AG08396 (cell line): ENCODE data around the gene NPPB.

Experiments used
- DNase-seq: peaks from one replicate; pipeline ENCODE4 v3.0.0; 2012; ENCODE audit warnings: low spot score, mixed read lengths

The NPPB gene

DNA sequence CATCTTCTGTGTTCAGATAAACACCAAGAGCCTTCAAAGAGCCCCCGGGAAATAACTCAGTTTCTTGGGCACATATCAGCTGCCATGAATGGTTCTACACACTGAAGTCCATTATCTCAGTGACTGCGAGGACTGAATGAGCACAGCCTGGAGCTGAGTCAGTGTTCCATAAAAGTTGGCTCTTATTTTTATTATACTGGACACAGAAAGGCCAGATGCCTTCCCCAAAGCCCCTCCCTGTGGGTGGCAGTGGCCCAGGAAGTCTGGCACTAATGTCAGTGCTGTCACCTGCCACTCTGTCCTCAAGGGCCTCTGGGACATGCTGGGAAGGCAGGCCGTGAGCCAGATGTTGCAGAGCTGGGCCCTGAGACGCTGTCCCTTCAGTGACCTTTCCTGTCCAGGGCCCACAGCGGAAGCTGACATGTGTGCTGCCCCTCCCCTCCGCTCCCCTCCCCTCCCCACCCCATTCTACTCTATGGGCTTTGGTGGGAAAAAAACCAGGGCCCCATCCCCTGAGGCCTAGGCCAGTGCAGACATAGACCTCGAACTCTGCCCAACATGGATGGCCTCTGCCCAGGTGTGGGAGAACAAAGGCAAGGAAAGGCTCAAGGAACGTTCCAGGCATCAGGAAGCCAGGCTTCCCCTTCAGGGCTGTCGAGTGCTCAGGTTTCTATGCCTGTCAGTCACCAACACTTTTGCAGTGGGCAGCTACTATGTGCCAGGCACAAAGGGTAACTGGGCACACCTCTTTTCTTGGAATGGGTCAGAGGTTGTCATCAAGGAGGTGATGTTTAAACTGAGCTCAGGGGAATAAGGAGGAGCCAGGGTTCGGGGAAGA lies 22.4 kb upstream of the NPPB start:
- no peak for DNase-seq

DNA sequence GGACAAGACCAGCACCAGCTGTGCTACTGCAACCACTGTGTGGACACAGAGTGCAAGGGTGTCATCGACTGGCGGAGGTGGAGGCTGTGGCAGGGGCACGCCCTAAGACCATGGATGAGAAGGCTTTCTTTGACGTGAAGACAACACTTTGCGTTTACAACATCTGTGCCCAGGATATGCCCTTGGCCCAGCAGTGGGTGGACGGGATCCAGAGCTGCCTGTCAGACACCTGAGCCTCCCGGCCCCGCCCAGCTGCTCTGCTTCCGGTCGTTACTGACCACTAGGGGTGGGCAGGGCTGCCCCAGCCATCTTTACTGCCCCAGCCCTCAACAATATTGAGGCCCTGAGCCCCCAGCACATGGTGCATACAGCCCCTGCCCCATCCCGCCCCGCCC lies 21.4 kb upstream of the NPPB start:
- no peak for DNase-seq

DNA sequence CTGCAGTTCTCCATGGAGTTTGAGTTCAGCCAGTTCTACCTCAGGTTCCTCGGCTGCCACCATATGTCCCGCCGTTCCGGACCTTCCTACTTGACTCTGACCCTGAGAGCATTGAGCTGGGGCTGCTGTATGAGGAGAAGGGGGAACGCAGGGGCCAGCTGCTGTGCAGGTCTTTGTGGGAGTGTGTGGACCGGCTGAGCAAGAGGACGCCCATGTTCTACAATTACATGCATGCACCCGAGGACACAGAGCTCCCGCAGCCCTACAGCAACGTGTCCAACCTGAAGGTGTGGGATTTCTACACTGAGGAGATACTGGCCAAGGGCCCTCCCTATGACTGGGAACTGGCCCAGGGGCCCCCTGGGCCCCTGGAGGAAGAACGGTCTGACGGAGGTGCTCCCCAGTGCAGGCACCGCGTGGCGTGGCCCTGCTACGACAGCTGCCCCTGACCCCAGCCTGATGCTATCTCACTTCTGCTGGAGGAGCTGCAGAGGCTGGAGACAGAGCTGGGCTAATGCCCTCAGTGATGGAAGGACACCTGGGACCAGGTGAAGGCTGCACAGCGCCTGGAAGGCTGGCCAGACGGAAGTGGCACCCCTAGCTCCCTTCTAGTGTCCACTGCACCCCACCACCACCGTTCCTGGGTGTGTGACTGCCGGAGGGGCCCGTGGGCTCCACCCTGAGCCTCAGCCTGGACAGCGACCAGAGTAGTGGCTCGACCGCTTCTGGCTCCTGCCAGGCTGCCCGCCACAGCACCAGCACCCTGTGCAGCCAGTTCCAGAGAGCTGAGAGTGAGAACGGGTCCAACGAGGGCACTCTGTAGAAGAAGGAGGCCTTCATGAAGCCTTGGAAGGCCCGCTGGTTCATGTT lies 20.8 kb upstream of the NPPB start:
- DNase-seq, result no peak

DNA sequence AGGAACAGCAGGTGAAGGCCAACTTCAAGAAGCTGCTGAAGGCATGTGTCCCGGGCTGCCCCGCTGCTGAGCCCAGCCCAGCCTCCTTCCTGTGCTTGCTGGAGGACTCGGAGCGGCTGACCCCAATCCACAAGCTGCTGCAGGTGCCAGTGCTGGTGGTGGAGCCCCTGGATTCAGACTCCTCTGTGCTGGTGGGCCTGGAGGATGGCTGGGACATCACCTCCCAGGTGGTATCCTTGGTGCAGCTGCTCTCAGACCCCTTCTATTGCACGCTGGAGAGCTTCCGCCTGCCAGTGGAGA lies 20.1 kb upstream of the NPPB start:
- no peak for DNase-seq

DNA sequence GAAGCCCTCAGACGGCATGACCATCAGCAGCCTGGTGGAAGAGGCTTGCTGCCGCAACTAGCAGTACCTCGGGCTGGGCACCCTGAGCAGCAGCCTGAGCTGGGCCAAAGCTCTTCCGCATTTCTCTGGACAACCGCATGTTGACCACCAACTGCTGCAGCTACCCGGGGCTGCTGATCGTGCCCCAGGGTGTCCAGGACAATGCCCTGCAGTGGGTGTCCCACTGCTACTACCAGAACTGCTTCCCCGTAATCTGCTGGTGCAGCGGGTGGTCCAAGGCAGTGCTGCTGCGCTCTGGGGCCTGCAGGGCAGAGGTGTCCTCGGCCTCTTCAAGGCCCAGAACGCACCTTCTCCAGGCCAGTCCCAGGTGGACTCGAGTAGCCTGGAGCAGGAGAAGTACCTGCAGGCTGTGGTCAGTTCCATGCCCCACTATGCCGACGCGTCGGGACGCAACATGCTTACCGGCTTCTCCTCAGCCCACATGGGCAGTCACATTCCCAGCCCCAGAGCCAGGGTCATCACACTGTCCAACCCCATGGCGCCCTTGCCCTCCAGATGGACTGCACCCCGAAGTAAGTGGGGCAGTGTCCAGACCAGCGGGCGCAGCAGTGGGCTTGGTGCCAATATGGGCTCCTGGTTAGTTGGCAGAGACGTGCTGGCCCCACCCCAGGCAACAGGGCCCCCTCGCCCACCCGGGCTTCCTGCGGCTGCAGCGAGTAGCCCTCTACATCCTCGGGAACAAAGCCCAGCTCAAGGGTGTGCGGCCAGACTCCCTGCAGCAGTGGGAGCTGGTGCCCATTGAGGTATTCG lies 19.5 kb upstream of the NPPB start:
- DNase-seq, result no peak

DNA sequence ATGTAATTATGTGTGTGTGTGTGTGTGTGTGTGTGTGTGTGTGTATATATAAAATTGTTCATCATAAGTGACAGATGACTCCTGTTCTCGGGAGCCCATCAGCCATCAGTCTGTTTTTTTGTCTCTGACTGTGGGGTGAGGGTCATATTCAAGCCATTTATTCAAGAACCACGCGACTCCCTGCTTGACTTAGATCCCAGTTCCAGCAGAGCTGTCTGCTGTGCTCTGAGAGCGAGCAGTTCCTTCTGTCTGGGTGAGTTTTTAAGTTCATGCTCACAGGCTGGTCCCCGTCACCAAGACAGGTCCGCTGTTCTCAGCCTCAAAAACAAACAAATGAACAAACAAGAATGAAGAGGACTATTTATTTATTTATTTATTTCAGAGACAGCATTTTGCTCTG lies 18.3 kb upstream of the NPPB start:
- DNase-seq, result no peak

DNA sequence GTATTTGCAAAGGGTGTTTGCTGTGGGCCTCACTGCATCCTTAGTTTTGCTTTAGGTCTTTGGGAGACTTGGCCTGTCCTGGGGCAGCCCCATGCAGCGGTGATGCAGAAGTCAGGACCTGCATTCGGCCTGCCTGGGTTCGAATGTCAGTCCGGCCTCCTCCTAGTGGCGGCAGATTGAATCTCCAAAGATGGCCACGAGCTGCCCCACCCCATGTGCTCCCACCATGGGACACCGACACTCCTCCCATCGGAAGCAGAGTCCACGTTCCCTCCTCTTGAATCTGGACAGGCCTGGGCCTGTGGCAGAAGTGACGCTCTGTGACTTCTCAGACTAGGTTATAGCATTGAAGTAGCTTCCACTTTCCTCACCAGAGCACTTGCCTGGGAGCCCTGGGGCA lies 16.3 kb upstream of the NPPB start:
- no peak for DNase-seq

DNA sequence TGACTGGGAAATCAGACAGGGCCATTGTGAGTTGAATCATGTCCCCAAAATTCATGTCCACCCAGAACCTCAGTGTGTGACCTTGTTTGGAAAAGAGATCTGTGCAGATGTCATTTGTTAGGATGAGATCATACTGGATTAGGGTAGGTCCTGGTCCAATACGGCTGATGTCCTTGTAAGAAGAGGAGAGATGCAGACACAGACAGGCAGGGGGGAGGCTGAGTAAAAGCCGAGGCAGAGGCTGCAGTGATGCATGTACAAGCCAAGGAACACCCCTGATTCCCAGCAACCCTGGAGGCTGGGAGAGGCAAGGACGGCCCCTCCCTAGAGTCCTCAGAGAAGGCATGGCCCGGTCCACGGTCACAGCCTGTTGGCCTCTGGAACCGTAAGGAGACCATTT lies 15.9 kb upstream of the NPPB start:
- no peak for DNase-seq

DNA sequence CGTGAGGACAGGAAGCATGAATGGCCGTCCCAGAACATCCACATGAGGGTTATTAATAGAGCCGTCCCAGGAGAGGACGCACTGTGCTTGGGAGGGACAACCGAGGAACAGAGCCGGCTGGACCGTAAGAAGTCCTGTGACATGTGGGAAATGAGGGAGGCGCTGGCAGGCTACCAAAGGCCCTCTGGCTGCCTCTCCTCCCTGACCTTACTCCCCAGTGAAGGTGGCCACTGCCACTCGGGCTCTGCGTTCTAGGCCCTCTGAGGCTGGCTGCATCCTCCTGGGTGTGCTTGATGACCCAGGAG lies 15.5 kb upstream of the NPPB start:
- DNase-seq, result no peak

DNA sequence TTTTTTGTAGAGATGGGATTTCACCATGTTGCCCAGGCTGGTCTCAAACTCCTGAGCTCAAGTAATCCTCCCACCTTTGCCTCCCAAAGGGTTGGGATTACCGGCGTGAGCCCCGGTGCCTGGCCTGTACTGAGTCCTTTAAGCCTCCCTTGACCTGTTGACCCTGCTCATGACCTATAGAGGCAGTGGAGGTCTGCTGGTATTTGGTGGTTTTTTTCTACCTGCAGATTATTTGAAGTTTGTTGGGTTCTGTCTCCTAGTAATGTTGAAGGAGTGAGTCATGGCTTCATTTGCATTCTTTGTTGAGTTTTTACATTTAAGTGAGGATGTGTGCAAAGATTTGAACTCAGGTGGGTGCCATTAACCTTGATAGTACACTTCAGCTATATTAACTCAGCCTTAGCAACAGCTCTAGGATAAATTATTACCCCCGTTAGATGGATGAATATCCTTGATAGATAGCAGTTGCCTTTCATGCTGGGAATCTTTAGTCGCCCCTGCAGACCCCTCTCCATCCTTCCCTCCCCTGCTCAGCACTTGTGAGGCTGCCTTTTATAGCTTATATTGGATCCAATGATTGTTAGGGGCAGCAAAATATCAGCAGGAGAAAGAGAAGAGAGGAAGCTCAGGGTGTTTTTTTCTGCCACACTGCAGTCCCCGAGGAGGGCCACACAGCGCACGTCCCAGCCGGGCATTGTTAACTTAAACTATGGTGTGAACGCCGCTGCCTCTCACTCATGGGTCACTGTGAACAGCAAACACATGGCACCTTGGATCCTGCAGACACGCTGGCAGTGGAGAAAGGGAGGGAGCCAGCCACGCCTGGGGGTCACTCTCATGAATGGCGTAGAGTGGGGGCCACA lies 14.9 kb upstream of the NPPB start:
- DNase-seq, result no peak

DNA sequence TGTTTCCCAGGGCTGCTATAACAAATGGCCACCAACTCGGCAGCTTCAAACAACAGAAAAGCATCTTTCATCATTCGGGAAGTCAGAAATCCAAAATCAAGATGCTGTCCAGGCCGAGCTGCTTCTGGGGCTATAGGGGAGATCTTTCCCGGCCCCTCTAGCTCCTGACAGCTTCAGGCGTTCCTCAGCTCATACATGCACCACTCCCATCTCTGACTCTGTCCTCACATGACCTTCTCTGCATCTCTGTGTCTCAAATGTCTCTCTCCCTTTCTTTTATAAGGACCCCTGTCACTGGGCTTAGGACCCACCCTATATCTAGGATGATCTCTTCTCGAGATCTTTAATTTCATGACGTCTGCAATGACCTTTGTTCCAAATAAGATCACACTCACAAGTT lies 13.8 kb upstream of the NPPB start:
- no peak for DNase-seq

DNA sequence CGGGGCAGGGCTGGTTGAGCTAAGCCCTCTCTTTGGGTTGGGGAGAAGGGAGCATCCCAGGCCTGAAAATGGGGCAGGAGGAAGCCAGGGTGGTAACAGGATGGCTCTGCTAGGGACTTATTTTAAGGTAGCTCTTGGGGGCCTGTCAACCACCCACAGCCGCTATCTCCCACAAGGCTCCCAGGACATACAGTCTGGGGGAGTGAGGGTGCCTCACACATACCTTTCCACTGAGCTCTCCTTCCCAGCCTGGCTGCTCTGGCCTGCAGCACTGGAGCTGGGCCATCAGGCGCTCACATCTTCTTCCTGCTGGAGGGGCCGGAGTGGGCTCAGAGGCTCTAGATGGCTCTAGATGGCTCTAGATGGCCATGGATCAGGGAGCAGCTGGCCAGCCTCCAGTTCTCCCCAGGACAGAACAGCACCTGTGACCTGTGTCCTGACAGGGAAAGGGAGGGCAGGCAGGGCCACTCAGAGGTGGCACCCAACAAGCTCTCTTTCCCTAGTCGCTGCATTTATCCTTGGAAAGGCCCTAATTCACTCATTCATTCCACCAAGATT lies 11.0 kb upstream of the NPPB start:
- DNase-seq, result no peak

DNA sequence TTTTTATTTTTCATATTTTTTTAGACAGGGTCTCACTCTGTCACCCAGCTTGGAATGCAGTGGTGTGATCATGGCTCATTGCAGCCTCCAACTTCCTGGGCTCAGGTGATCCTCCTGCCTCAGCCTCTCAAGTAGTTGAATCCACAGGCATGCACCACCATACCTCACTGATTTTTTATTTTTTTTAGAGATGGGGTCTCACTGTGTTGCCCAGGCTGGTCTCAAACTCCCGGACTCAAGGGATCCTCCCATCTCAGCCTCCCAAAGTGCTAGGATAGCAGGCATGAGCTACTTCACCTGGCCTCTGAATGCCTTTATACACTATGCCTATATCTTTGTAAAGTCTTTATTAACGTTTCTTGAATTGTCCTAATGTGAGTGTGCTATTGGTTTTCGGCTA lies 10.4 kb upstream of the NPPB start:
- no peak for DNase-seq

DNA sequence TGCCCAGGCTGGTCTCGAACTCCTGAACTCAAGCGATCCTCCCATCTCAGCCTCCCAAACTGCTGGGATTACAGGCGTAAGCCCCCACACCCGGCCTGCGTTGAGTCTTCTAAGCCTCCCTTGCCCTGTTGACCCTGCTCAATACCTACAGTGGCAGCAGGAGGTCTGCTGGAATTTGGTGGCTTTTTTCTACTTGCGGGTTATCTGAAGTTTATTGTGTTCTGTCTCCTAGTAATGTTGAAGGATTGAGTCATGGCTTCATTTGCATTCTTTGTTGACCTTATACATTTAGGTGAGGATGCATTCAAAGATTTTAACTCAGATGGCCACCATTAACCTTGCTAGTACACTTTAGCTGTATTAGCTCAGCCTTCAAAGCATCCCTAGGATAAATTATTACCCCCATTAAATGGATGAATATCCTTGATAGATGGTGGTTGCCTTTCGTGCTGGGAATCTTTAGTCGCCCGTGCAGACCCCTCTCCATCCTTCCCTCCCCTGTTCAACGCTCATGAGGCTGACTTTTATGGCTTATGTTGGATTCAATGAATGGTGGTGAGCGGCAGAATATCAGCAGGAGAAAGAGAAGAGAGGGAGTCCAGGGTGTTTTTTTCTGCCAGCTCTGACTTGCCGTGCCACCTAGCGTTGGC lies 9.7 kb upstream of the NPPB start:
- DNase-seq, result no peak

DNA sequence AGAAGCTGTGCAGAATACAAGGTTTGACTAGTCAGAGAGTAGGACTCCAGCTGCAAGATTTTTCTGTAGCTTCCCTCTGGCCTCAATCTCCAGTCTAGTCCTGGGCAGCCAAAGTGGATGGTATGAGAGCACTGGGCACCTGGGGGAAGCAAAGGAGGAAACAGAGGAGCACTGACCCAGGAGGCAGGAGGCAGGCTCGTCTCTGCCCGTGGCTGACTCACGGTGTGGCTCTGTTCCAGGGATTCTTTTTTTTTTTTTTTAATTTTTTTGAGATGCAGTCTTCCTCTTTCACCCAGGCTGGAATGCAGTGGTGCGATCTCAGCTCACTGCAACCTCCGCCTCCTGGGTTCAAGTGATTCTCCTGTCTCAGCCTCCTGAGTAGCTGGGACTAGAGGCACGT lies 4.1 kb upstream of the NPPB start:
- peak; percentile 55 for DNase-seq

DNA sequence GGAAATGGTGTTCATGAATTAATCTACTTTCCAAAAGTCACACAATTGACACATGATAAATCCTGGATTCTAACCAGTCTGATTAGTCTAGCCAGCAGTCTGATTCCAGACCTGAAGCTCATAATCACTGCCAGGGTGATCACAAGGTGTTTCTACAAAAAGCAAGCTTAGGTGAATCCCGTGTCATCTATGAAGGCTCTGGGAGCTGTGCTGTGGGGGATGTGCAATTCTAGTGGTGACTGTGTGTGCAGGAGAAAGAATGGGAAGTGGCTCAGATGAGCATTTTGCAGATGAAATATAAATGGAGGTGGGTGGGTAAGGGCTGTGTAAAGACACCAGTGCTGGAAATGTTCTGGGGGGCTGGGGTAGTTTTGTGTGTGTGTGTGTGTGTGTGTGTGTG lies 1.8 kb upstream of the NPPB start:
- DNase-seq, result no peak

DNA sequence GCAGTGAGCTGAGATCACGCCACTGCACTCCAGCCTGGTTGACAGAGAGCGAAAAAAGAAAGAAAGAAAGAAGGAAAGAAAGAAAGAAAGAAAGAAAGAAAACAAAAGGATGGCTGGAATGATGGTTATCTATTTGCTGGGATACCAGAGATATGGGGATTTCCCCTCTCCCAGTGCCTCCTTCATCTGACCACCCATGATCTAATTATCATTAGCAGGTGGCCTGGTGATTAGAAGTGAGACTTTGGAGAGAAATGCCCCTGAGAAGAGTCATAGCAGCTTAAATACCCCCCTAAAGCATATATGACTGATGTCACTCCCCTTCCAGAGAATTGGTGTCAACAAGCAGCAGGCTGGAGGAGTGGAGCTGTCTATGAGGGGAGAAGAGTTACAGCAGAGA lies 1.3 kb upstream of the NPPB start:
- DNase-seq, result no peak

DNA sequence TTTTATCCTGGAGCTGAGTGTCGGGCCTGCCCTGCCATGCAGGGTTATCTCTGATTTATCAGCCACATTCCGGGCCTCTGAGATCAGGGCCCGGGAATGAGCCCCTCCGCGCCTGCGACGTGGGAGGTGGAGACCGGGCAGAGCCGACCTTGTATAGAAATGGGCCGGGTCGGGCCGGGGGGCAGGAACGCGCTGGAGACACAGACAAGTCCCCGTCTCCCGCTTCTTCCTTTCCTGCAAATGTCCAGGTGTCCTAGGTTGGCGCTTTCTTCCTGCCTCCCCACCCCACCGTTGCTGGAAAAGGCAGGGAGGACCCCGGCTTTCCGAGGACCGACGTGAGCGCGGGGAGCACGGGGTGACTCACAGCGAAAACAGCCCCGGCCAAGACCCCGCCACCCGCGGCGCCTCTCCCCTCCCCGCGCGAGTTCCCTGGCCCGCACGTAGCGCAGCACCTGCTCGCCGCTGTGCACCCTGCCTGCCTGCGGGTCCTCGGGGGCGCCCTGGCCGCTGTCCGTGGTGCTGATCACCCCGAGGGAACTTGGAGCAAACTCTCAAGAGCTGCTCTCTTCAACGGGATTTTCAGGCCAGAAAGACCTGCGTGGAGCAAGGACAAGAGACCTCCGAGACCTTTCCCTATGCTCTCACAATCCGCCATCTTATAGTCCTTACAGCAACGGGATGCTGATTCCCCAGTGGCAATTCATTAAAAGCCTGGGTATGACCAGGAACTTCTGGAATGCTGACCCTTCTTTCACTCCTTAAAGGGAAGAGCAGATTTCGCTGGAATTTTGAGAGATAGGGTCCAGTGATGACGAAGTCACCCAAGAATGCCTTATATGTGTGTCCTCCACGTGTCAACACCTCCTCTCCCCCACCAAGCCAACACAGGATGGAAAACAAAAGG lies 475 bp upstream of the NPPB start:
- DNase-seq, result peak; percentile 84

DNA sequence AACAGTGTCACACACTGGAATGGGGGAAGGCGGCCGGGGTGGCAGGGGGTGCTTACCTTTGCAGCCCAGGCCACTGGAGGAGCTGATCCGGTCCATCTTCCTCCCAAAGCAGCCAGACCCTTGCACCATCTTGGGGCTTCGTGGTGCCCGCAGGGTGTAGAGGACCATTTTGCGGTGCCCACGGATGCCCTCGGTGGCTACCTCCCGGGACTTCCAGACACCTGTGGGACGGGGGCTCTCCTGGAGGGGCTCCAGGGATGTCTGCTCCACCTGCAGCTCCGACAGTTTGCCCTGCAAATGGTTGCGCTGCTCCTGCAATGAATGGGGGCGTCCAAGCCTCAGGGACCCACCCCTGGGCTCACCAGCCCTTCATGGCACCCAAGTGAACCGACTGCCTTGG lies 587 bp downstream of the NPPB start:
- no peak for DNase-seq

DNA sequence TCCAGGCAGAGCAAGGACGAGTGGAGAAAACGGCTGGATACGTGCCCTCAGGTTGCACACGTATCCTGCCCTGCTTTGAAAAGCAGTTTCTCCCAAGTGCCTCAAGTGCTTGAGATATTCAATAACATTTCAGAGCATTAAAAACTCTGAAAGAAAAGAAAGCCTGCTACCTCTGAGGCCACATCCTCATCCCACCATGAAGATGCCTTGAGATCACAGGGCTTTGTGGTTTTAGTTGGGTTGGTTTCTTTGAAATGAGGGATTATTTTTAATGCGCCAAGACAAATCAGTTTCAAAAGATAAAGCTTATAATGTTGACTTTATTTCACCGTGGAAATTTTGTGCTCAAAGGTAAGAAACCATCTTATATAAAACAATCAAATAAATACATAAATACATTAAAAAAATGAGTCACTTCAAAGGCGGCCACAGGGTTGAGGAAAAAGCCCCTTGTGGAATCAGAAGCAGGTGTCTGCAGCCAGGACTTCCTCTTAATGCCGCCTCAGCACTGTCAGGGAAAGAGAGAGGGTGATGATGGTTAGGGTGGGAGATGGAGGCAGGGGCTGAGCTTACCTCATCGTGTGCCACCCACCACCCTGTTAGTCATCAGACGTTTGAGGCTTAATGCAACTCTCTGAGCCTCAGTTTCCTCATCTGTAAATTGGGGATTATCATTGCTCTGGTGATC lies 1.4 kb downstream of the NPPB start:
- no peak for DNase-seq
